GM18951 (cell line): ENCODE results near the gene RABIF.
"Not testable (repeated sequence)": the region's sequence is repeated elsewhere in the genome, so short reads cannot be mapped to it uniquely, and the experiment has no call there.

Experiments
- POLR2A ChIP-seq: IDR thresholded peaks from 4 replicates; pipeline ENCODE4 v1.6.1; 2011; ENCODE audit warnings: mild to moderate bottlenecking; ENCODE audit not compliant: insufficient read length, insufficient read depth; ENCODE audit errors: extremely low read depth
- in situ Hi-C: fragments of 300-500 bp; cut with MboI; formaldehyde crosslinking; loops from one replicate; pipeline ENCODE4 v1.12.0; 2022; ENCODE audit warnings: low sequenced_read_pairs, mixed read lengths, inconsistent platforms; ENCODE audit not compliant: unreplicated experiment

Gene RABIF

DNA sequence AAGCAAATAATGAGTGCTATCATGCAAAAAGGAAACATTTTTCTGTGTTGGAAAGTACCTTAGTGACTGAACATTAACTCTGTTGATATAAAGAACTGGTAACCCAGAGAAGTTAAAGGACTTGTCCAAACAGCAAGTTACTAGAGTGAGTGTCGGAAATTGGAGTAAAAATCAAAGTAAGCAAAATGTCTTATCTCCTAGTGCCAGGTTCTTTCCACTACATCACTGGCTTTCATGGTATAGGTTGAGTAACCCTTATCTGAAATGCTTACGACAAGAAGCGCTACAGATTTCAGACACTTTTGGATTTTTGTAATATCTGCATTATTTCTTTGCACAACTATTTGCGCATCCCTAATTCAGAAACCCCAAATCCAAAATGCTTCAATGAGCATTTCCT, 16.4 kb upstream of the RABIF start:
- TF ChIP-seq POLR2A: no peak
- in situ Hi-C loops: no loop called here

DNA sequence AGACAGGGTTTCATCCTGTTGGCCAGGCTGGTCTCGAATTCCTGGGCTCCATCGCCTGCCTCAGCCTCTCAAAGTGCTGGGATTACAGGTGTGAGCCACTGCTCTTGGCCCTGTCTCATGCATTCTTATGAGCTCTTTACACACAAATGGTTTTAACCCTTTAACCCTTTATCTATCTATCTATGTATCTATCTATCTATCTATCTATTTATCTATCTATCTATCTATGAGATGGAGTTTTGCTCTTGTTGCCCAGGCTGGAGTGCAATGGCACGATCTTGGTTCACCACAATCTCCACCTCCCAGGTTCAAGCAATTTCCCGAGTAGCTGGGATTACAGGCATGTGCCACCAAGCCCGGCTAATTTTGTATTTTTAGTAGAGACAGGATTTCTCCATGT, 14.9 kb upstream of the RABIF start:
- in situ Hi-C loops: not testable (repeated sequence)

- in situ Hi-C loops: no loop called here
- no peak for TF ChIP-seq POLR2A
Observed at GRCh38 chr1:202901555-202901954, 12.6 kb upstream of the RABIF start.

- no peak for TF ChIP-seq POLR2A
- in situ Hi-C loops: no loop called here
Observed at GRCh38 chr1:202892501-202892900, 3.6 kb upstream of the RABIF start.

DNA sequence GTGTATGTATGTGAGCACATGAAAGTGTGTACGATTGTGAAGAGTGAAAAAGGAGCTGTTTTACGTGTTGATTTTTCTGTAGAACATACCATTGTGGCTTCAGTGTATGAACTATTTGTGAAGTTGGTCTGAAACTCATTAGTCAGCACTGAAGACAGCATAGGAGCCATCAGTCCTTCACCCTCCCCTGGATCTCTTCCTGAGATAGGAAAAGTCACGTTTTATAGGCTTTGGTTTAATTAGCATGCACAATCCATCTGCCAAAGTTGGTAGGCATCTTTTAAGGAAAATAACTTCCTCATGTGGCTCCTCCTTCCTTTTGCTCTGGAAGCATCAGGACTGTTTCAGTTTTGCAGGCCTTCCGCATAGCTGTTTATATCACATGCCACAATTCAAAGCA, 1.4 kb upstream of the RABIF start:
- in situ Hi-C loops: no loop called here
- TF ChIP-seq POLR2A: no peak

DNA sequence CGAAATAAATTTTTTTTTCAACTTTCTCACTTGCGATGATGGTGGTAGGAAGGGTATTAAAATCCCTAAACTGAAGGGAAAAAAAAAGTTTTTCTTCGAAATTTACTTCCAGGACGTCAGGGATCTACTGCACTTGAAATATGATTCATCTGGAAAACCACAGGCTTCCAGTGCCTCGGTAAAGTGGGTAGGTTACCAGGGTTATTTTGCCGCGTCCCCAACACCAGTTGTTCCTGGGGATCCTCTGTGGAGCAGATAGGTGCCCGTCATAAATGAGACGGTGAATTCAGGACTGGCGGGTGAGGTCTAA, 773 bp downstream of the RABIF start:
- no peak for TF ChIP-seq POLR2A
- in situ Hi-C loops: no loop called here

DNA sequence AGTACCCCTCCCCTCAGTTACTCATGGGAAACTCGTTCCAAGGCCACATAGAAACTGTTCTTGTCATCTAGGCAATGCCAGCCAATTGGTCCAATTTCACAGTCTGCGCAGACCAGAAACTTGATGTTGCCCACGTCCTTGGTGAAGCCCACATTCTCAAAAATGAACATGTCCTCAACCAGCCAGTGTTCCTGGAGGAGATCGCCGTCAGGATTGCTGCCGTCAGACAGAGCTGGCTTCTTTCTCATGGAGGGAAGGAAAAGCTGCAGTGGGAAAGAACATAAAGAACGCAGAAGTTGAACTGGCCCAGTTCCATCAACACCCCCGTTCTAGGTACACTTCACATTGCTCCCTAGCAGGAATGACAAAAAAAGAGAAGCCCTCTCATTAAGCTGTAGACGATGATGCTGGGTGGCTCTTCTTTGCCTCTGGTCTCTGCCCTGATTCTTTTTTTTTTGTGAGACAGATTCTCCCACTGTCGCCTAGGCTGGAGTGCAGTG, 7.9 kb downstream of the RABIF start:
- TF ChIP-seq POLR2A: no peak
- in situ Hi-C loops: no loop called here

DNA sequence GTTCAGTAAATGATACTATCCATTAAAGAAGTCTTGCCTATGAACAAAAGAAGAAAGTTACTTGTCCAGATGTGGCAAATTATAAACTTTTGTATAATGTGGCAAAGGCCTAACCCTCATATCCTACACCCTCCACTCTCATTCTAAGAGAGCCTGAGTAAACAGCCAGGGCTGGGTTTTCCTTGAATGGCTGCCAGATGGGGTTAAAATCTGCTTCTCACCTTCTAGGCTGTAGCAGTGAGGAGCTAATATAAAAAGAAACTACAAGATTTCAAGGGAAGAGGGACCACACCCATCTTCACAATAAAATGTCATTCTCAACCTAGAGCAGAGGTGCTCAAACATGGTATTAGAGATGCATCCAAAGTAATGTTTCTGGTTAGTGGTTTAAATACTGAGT, 8.9 kb downstream of the RABIF start:
- in situ Hi-C loops: no loop called here
- TF ChIP-seq POLR2A: no peak

DNA sequence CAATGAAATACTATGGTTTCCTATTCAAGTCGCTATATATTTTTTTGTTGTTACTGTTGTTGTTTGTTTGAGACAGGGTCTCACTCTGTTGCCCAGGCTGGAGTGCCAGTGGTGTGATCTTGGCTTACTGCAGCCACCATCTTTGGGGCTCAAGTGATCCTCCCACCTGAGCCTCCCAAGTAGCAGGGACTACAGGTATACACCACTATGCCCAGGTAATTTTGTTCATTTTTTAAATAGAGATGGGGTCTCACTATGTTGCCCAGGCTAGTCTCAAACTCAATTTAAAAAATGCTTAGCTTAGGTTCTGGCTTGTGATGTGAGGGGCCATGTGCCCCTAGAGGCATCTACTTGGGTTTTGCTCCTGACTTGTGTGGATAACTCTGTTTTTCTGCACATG, 9.8 kb downstream of the RABIF start:
- TF ChIP-seq POLR2A: no peak
- in situ Hi-C loops: no loop called here

- no peak for TF ChIP-seq POLR2A
- in situ Hi-C loops: no loop called here
Observed at GRCh38 chr1:202873026-202873425, 15.9 kb downstream of the RABIF start.

DNA sequence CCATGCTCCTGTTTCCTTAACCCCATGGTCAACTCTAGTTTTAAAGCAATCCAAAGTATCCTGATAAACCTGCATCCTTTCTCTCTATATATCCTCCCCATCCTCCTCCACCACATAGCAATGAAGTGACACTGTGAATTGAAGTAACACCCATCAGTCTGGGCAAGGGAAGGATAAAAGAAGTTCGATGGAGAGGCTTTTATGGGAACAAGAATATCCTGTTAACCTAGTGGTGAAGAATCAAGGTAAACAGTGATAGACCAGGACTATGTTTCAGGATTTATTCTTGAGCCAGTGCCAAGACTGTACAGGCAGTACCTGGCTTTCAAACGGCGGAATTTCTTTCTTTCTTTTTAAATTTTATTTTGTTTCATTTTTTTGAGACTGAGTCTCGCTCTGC, 17.6 kb downstream of the RABIF start:
- in situ Hi-C loops: no loop called here
- TF ChIP-seq POLR2A: no peak

DNA sequence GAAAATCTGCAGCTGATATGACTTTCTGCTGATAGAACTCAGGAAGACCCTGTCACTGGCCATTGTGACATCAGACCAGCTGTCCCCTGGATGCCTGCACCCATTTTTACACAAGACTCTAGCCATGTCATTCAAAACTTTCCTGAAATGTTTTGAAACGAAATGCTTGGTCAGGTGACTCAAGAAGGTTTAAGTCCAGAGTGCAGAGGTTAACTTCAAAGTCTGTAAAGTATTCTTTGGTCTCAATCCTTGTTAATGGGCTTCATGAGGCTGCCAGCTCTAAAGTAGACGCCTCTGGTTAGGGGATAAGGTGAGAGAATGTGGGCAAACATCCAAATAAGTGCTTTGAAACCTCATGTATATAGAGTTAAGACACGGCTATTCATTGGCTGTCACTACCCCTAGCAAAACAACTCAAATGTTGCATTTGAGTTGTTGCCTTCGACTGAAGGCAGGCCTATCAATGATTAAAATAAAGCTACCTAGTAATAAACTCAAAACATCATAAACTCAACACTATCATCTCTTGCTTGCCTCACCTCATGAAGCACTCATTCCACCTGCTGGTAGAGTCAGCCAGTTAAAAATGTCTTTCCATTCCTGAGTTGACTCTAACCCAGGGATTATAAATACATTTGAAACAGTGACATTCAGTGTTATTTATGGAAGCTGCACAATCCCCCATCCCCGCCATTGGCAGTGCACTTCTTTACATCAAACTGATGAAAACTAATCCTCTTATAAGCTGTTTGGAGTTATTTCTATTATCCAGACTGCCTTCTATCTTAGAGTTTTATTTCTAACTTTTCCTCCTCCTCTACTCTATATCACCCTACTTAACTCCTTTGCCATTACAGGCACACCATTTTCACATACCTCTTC, 26.0 kb downstream of the RABIF start:
- in situ Hi-C loops: no loop called here
- TF ChIP-seq POLR2A: no peak

- no peak for TF ChIP-seq POLR2A
- in situ Hi-C loops: no loop called here
Observed at GRCh38 chr1:202861420-202862132, 27.4 kb downstream of the RABIF start.
